ENCODE results near the gene BRD9. TPM values are rescaled to one million over a fixed set of nuclear protein-coding genes. Genes with fewer than 3 reads are reported as not detected.
"Not testable (repeated sequence)": the region's sequence is repeated elsewhere in the genome, so short reads cannot be mapped to it uniquely, and the experiment has no call there.

Gene BRD9
- total and polyA plus RNA-seq, 4 donors = 12.5 to 39.7 (median 37.3) TPM

GRCh38 chr5:918717-919116 lies 26.1 kb upstream of the BRD9 start:
- ATAC-seq (ENCODE audit: low FRiP score); DNase-seq; H3K27ac ChIP-seq (ENCODE audit: low read depth in 1 of 2, low read length in 2 of 2); H3K9me3 ChIP-seq (ENCODE audit: control insufficient read depth, low read length); H3K4me1 ChIP-seq (ENCODE audit: control insufficient read depth in 1 of 2, insufficient read depth in 2 of 2, low read length in 2 of 2); intact Hi-C loops (cut with DNase I); H3K27me3 ChIP-seq (ENCODE audit: control insufficient read depth in 1 of 2, insufficient read depth in 2 of 2, low read length in 1 of 2); H3K4me3 ChIP-seq (ENCODE audit: low read length in 2 of 2); H3K36me3 ChIP-seq (ENCODE audit: control insufficient read depth in 1 of 2, insufficient read depth in 2 of 2, low read length in 1 of 2): not testable (repeated sequence)
- 98 to 99% methylated on average over 5 of the region's 5 CpGs for WGBS, 2 donors

DNA sequence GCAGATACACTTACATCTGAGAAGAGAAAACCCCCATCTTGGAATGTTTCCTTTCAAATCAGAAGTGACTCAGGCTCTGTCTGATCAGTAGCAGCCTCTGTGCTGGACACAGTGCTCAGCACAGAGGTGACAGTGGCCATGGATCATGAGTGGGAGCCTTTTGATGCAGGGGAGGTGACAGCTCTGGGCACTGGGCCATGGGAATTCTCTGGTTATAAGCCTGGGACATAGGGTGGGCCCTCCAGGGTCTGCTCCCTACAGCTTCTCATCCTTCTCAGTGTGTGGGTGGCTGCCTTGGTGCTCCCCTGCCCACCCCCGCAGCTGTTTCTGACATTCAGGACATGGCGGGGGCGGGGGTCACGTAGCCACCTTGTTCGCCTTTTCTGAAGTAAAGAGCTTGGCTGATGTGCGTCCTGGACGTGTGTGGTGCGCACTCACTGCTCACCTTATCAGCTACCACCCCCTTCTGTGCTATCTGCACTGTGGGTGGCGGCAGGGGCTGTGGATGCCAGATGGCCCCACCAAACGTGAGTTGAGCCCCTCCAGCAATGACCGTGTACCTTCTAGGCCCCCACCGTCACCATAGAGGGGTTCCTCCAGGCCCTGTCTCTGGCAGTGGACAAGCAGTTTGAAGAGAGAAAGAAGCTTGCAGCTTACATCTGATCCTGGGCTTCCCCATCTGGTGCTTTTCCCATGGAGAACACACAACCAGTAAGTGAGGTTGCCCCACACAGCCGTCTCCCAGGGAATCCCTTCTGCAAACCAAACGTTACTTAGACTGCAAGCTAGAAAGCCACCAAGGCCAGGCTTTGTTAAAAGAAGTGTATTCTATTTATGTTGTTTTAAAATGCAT lies 24.1 kb upstream of the BRD9 start:
- H3K9me3 ChIP-seq (ENCODE audit: control insufficient read depth, low read length) = peaks cover 1% of the 10 kb centered on the region
- H3K27me3 ChIP-seq (ENCODE audit: control insufficient read depth in 1 of 2, insufficient read depth in 2 of 2, low read length in 1 of 2) = no peaks in the 10 kb centered on the region
- H3K27ac ChIP-seq (ENCODE audit: low read depth in 1 of 2, low read length in 2 of 2) = no peak overlapping the region
- intact Hi-C loops (cut with DNase I) = no loop called here
- 85 to 91% methylated on average over 14 of the region's 14 CpGs for WGBS, 2 donors
- H3K36me3 ChIP-seq (ENCODE audit: control insufficient read depth in 1 of 2, insufficient read depth in 2 of 2, low read length in 1 of 2) = no peaks in the 10 kb centered on the region
- H3K4me1 ChIP-seq (ENCODE audit: control insufficient read depth in 1 of 2, insufficient read depth in 2 of 2, low read length in 2 of 2) = no peaks in the 10 kb centered on the region
- no peak overlapping the region for H3K4me3 ChIP-seq (ENCODE audit: low read length in 2 of 2)
- DNase-seq = no peak
- no peak for ATAC-seq (ENCODE audit: low FRiP score)

GRCh38 chr5:915946-916345 lies 23.3 kb upstream of the BRD9 start:
- Histone ChIP-seq H3K4me3 (ENCODE audit: low read length in 2 of 2) (no peak overlapping the region), H3K27me3 (ENCODE audit: control insufficient read depth in 1 of 2, insufficient read depth in 2 of 2, low read length in 1 of 2) (no peaks in the 10 kb centered on the region), H3K36me3 (ENCODE audit: control insufficient read depth in 1 of 2, insufficient read depth in 2 of 2, low read length in 1 of 2) (no peaks in the 10 kb centered on the region), H3K9me3 (ENCODE audit: control insufficient read depth, low read length) (peaks cover 1% of the 10 kb centered on the region), H3K4me1 (ENCODE audit: control insufficient read depth in 1 of 2, insufficient read depth in 2 of 2, low read length in 2 of 2) (no peaks in the 10 kb centered on the region), H3K27ac (ENCODE audit: low read depth in 1 of 2, low read length in 2 of 2) (no peak overlapping the region)
- 95 to 96% methylated on average over 12 of the region's 12 CpGs for WGBS, 2 donors
- no peak for DNase-seq
- intact Hi-C loops (cut with DNase I) = no loop called here
- no peak for ATAC-seq (ENCODE audit: low FRiP score)

- DNase-seq; H3K9me3 ChIP-seq (ENCODE audit: control insufficient read depth, low read length); H3K27ac ChIP-seq (ENCODE audit: low read depth in 1 of 2, low read length in 2 of 2); intact Hi-C loops (cut with DNase I); H3K36me3 ChIP-seq (ENCODE audit: control insufficient read depth in 1 of 2, insufficient read depth in 2 of 2, low read length in 1 of 2); H3K4me1 ChIP-seq (ENCODE audit: control insufficient read depth in 1 of 2, insufficient read depth in 2 of 2, low read length in 2 of 2); H3K4me3 ChIP-seq (ENCODE audit: low read length in 2 of 2); H3K27me3 ChIP-seq (ENCODE audit: control insufficient read depth in 1 of 2, insufficient read depth in 2 of 2, low read length in 1 of 2); ATAC-seq (ENCODE audit: low FRiP score): not testable (repeated sequence)
- WGBS, 2 donors = 97 to 100% methylated on average over 9 to 12 of the region's 12 CpGs
Observed at GRCh38 chr5:915346-915745, 22.7 kb upstream of the BRD9 start.

- Histone ChIP-seq H3K4me1 (ENCODE audit: control insufficient read depth in 1 of 2, insufficient read depth in 2 of 2, low read length in 2 of 2) (no peaks in the 10 kb centered on the region), H3K9me3 (ENCODE audit: control insufficient read depth, low read length) (peaks cover 1% of the 10 kb centered on the region), H3K27ac (ENCODE audit: low read depth in 1 of 2, low read length in 2 of 2) (no peak overlapping the region), H3K36me3 (ENCODE audit: control insufficient read depth in 1 of 2, insufficient read depth in 2 of 2, low read length in 1 of 2) (no peaks in the 10 kb centered on the region), H3K27me3 (ENCODE audit: control insufficient read depth in 1 of 2, insufficient read depth in 2 of 2, low read length in 1 of 2) (no peaks in the 10 kb centered on the region), H3K4me3 (ENCODE audit: low read length in 2 of 2) (no peak overlapping the region)
- no peak for ATAC-seq (ENCODE audit: low FRiP score)
- WGBS, 2 donors = 91 to 93% methylated on average over 7 of the region's 7 CpGs
- intact Hi-C loops (cut with DNase I) = no loop called here
- no peak for DNase-seq
Observed at GRCh38 chr5:914612-915011, 22.0 kb upstream of the BRD9 start.

GRCh38 chr5:914174-914573 lies 21.6 kb upstream of the BRD9 start:
- 86 to 93% methylated on average over 14 of the region's 14 CpGs for WGBS, 2 donors
- intact Hi-C loops (cut with DNase I) = no loop called here
- Histone ChIP-seq H3K4me1 (ENCODE audit: control insufficient read depth in 1 of 2, insufficient read depth in 2 of 2, low read length in 2 of 2) (no peaks in the 10 kb centered on the region), H3K27me3 (ENCODE audit: control insufficient read depth in 1 of 2, insufficient read depth in 2 of 2, low read length in 1 of 2) (no peaks in the 10 kb centered on the region), H3K36me3 (ENCODE audit: control insufficient read depth in 1 of 2, insufficient read depth in 2 of 2, low read length in 1 of 2) (no peaks in the 10 kb centered on the region), H3K9me3 (ENCODE audit: control insufficient read depth, low read length) (peaks cover 1% of the 10 kb centered on the region), H3K27ac (ENCODE audit: low read depth in 1 of 2, low read length in 2 of 2) (no peak overlapping the region), H3K4me3 (ENCODE audit: low read length in 2 of 2) (no peak overlapping the region)
- ATAC-seq (ENCODE audit: low FRiP score) = no peak
- no peak for DNase-seq

DNA sequence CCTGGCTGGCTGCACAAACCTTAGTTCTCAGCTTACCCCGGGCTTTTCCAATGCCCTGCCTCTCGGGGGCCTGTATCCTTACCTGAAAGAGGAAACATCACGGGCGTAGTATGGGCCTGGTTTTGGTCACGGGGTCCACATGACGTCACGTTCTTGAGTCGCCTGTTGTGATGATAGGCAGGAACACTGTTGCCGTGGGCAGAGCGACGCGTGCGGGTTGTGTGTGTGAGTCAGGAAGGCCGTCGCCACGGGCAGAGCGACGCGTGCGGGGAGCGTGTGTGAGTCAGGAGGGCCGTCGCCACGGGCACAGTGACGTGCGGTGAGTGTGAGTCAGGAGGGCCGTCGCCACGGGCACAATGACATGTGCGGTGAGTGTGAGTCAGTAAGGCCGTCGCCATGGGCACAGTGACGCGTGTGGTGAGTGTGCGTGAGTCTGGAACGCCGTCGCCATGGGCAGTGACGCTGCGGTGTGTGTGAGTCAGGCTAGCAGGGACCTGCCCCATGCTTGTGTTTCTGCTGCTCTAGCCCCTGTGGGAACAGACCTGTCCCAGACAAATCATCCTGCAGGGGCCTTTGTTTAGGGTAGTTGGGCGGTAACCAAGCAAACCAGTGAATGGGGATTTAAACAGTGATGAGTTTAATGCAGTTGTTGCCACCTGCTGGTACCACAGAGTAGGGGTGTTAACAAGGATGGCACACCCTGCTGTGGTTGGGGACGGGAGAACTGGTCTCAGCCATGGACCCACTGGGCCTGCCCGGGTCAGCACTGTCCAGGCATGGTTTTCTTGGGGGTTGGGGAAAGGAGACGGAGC lies 19.9 kb upstream of the BRD9 start:
- no peaks in the 10 kb centered on the region for H3K36me3 ChIP-seq (ENCODE audit: control insufficient read depth in 1 of 2, insufficient read depth in 2 of 2, low read length in 1 of 2)
- H3K27me3 ChIP-seq (ENCODE audit: control insufficient read depth in 1 of 2, insufficient read depth in 2 of 2, low read length in 1 of 2) = no peaks in the 10 kb centered on the region
- ATAC-seq (ENCODE audit: low FRiP score) (no peak), DNase-seq (no peak)
- H3K27ac ChIP-seq (ENCODE audit: low read depth in 1 of 2, low read length in 2 of 2) = no peak overlapping the region
- H3K4me3 ChIP-seq (ENCODE audit: low read length in 2 of 2) = no peak overlapping the region
- intact Hi-C loops (cut with DNase I) = no loop called here
- no peaks in the 10 kb centered on the region for H3K9me3 ChIP-seq (ENCODE audit: control insufficient read depth, low read length)
- H3K4me1 ChIP-seq (ENCODE audit: control insufficient read depth in 1 of 2, insufficient read depth in 2 of 2, low read length in 2 of 2) = no peaks in the 10 kb centered on the region
- 94 to 95% methylated on average over 44 of the region's 44 CpGs for WGBS, 2 donors

GRCh38 chr5:911601-912000 lies 19.0 kb upstream of the BRD9 start:
- no peaks in the 10 kb centered on the region for H3K36me3 ChIP-seq (ENCODE audit: control insufficient read depth in 1 of 2, insufficient read depth in 2 of 2, low read length in 1 of 2)
- intact Hi-C loops (cut with DNase I) = no loop called here
- H3K9me3 ChIP-seq (ENCODE audit: control insufficient read depth, low read length) = no peaks in the 10 kb centered on the region
- WGBS, 2 donors = 78 to 83% methylated on average over 11 of the region's 11 CpGs
- H3K4me3 ChIP-seq (ENCODE audit: low read length in 2 of 2) = no peak overlapping the region
- ATAC-seq (ENCODE audit: low FRiP score) (no peak), DNase-seq (no peak)
- H3K4me1 ChIP-seq (ENCODE audit: control insufficient read depth in 1 of 2, insufficient read depth in 2 of 2, low read length in 2 of 2) = no peaks in the 10 kb centered on the region
- no peaks in the 10 kb centered on the region for H3K27me3 ChIP-seq (ENCODE audit: control insufficient read depth in 1 of 2, insufficient read depth in 2 of 2, low read length in 1 of 2)
- H3K27ac ChIP-seq (ENCODE audit: low read depth in 1 of 2, low read length in 2 of 2) = no peak overlapping the region

- Histone ChIP-seq H3K4me1 (ENCODE audit: control insufficient read depth in 1 of 2, insufficient read depth in 2 of 2, low read length in 2 of 2) (no peaks in the 10 kb centered on the region), H3K36me3 (ENCODE audit: control insufficient read depth in 1 of 2, insufficient read depth in 2 of 2, low read length in 1 of 2) (no peaks in the 10 kb centered on the region), H3K9me3 (ENCODE audit: control insufficient read depth, low read length) (no peaks in the 10 kb centered on the region), H3K27ac (ENCODE audit: low read depth in 1 of 2, low read length in 2 of 2) (no peak overlapping the region), H3K27me3 (ENCODE audit: control insufficient read depth in 1 of 2, insufficient read depth in 2 of 2, low read length in 1 of 2) (no peaks in the 10 kb centered on the region), H3K4me3 (ENCODE audit: low read length in 2 of 2) (no peak overlapping the region)
- no peak for DNase-seq
- intact Hi-C loops (cut with DNase I) = no loop called here
- 98% methylated on average over 7 of the region's 7 CpGs for WGBS, 2 donors
- ATAC-seq (ENCODE audit: low FRiP score) = no peak
Observed at GRCh38 chr5:910769-911160, 18.2 kb upstream of the BRD9 start.
